IMR-90 (cell line): ENCODE data around the gene TAF6L. TPM values are rescaled to one million over a fixed set of nuclear protein-coding genes. Genes with fewer than 3 reads are reported as not detected.

ENCODE experiments used
- ATAC-seq: fragments of 200-7000 bp; cut with Tn5 transposase; 2 replicates; pipeline ENCODE4 v1.9.1; 2020; ENCODE audit warnings: low read depth, mild to moderate bottlenecking, moderate library complexity
- BruUV-seq: library from RNA; stranded (reverse); fragments of 400-500 nt; replicated peaks from 2 replicates; lab custom pipeline; 2021; lab: Mats Ljungman, UMichigan
- CTCF ChIA-PET: fragments of 300-600 bp; formaldehyde crosslinking; extraction: SDS; loops from one replicate; lab custom pipeline; 2021; ENCODE audit warnings: antibody characterized with exemption; lab: Yijun Ruan, JAX
- POLR2A ChIA-PET: fragments of 300-600 bp; sonication (Branson Sonifier 250); formaldehyde crosslinking; loops from one replicate; lab custom pipeline; 2022; ENCODE audit warnings: antibody characterized with exemption; ENCODE audit not compliant: unreplicated experiment; lab: Charles Lee
- DNase-seq: peaks from one replicate; pipeline ENCODE4 v3.0.0; 2013
- H2AFZ ChIP-seq: replicated peaks from 2 replicates; pipeline ENCODE3; 2013; ENCODE audit warnings: low read length, mild to moderate bottlenecking; ENCODE audit not compliant: poor library complexity
- H2AK5ac ChIP-seq: 2 replicates; pipeline ENCODE4 v1.6.1; 2013; ENCODE audit warnings: low read depth, low read length, inconsistent platforms
- H2AK9ac ChIP-seq: replicated peaks from 2 replicates; pipeline ENCODE3; 2013; ENCODE audit warnings: mild to moderate bottlenecking, low read depth, low read length, moderate library complexity; ENCODE audit not compliant: poor library complexity
- H2BK120ac ChIP-seq: 2 replicates; pipeline ENCODE4 v1.6.1; 2013; ENCODE audit warnings: low read depth, low read length, inconsistent platforms
- H2BK15ac ChIP-seq: 3 replicates; pipeline ENCODE4 v1.6.1; 2013; ENCODE audit warnings: low read depth, low read length, inconsistent platforms
- H2BK20ac ChIP-seq: 2 replicates; pipeline ENCODE4 v1.6.1; 2013; ENCODE audit warnings: low read depth, mild to moderate bottlenecking, inconsistent platforms, low read length, moderate library complexity
- H2BK5ac ChIP-seq: 2 replicates; pipeline ENCODE4 v1.6.1; 2013; ENCODE audit warnings: mild to moderate bottlenecking, low read depth, low read length, inconsistent platforms; ENCODE audit not compliant: poor library complexity, severe bottlenecking
- H3K14ac ChIP-seq: replicated peaks from 2 replicates; pipeline ENCODE4 v1.6.1; 2013; ENCODE audit warnings: low read depth, low read length, inconsistent platforms
- H3K18ac ChIP-seq: 2 replicates; pipeline ENCODE4 v1.6.1; 2013; ENCODE audit warnings: low read depth, low read length, control low read depth
- H3K23ac ChIP-seq: 2 replicates; pipeline ENCODE4 v1.6.1; 2013; ENCODE audit warnings: low read depth, low read length, inconsistent platforms
- H3K27ac ChIP-seq: 2 replicates; pipeline ENCODE4 v1.5.1; 2013; ENCODE audit warnings: mild to moderate bottlenecking, control low read depth, low read length; ENCODE audit not compliant: insufficient read depth
- H3K27me3 ChIP-seq: 2 replicates; pipeline ENCODE4 v1.6.1; 2013; ENCODE audit warnings: low read length; ENCODE audit not compliant: control insufficient read depth, insufficient read depth
- H3K36me3 ChIP-seq: 2 replicates; pipeline ENCODE4 v1.6.1; 2013; ENCODE audit warnings: low read length, mixed read lengths; ENCODE audit not compliant: control insufficient read depth, insufficient read depth
- H3K4ac ChIP-seq: 2 replicates; pipeline ENCODE4 v1.6.1; 2013; ENCODE audit warnings: low read depth, low read length, inconsistent platforms
- H3K4me1 ChIP-seq: 2 replicates; pipeline ENCODE4 v1.6.1; 2013; ENCODE audit warnings: low read length, mixed read lengths; ENCODE audit not compliant: control insufficient read depth, insufficient read depth
- H3K4me2 ChIP-seq: 2 replicates; pipeline ENCODE4 v1.6.1; 2013; ENCODE audit warnings: low read depth, mild to moderate bottlenecking, control low read depth, low read length, moderate library complexity
- H3K4me3 ChIP-seq: 2 replicates; pipeline ENCODE4 v1.5.1; 2013; ENCODE audit warnings: low read depth, mild to moderate bottlenecking, control low read depth, low read length, moderate library complexity; ENCODE audit not compliant: insufficient read depth
- H3K56ac ChIP-seq: 2 replicates; pipeline ENCODE4 v1.6.1; 2013; ENCODE audit warnings: low read length, inconsistent platforms; ENCODE audit not compliant: insufficient read depth; ENCODE audit errors: extremely low read depth
- H3K79me1 ChIP-seq, 2 experiments: 2 replicates each; pipeline ENCODE4 v1.6.1; 2013; ENCODE audit warnings: low read length in 2 of 2, inconsistent platforms in 1 of 2, low read depth in 1 of 2
- H3K9ac ChIP-seq: 2 replicates; pipeline ENCODE4 v1.6.1; 2013; ENCODE audit warnings: low read depth, low read length, control low read depth
- H3K9me1 ChIP-seq: 2 replicates; pipeline ENCODE4 v1.6.1; 2013; ENCODE audit warnings: low read length, inconsistent platforms; ENCODE audit not compliant: insufficient read depth
- H3K9me3 ChIP-seq: 2 replicates; pipeline ENCODE4 v1.6.1; 2013; ENCODE audit warnings: low read length; ENCODE audit not compliant: control insufficient read depth, insufficient read depth
- H4K20me1 ChIP-seq: 2 replicates; pipeline ENCODE4 v1.6.1; 2013; ENCODE audit warnings: low read length, inconsistent platforms; ENCODE audit not compliant: insufficient read depth
- H4K5ac ChIP-seq: 2 replicates; pipeline ENCODE4 v1.6.1; 2013; ENCODE audit warnings: mild to moderate bottlenecking, low read depth, low read length, control low read depth
- H4K8ac ChIP-seq, 2 experiments: 2 replicates each; pipeline ENCODE4 v1.6.1; 2013; ENCODE audit warnings: low read depth in 2 of 2, low read length in 2 of 2, control low read depth in 1 of 2, inconsistent platforms in 1 of 2
- H4K91ac ChIP-seq: 2 replicates; pipeline ENCODE4 v1.6.1; 2013; ENCODE audit warnings: low read depth, low read length, inconsistent platforms; ENCODE audit not compliant: insufficient read depth
- CHD1 ChIP-seq: IDR thresholded peaks from 2 replicates; pipeline ENCODE4 v1.6.1; 2012; ENCODE audit warnings: low read depth, low read length, improper control_type of control experiment
- MAFK ChIP-seq: IDR thresholded peaks from 2 replicates; pipeline ENCODE4 v1.6.1; 2012; ENCODE audit warnings: low read depth, low read length, improper control_type of control experiment
- NFE2L2 ChIP-seq: fragments of 150-350 bp; IDR thresholded peaks from 2 replicates; pipeline ENCODE4 v1.6.1; 2016; ENCODE audit warnings: low read depth, mild to moderate bottlenecking, low read length
- RAD21 ChIP-seq: IDR thresholded peaks from 2 replicates; pipeline ENCODE4 v1.6.1; 2012; ENCODE audit warnings: low read length, improper control_type of control experiment
- WGBS, 2 experiments: methylation state at CpG; one replicate each; pipeline versions ENCODE4 v1.1.5 to v1.1.7; 2013; ENCODE audit warnings: missing lambda C conversion rate in 2 of 2; ENCODE audit not compliant: insufficient read length in 1 of 2; ENCODE audit errors: extremely low coverage in 2 of 2; 5-methylcytosine and 5-hydroxymethylcytosine counted together
- dilution Hi-C: fragments of 300-500 bp; cut with HindIII; formaldehyde crosslinking; loops from one replicate; pipeline ENCODE4 v1.14.3; 2018; ENCODE audit warnings: low sequenced_read_pairs; ENCODE audit not compliant: unreplicated experiment
- in situ Hi-C: fragments of 300-500 bp; cut with MboI; formaldehyde crosslinking; loops from 3 replicates; pipeline ENCODE4 v1.14.3; 2019; ENCODE audit warnings: low sequenced_read_pairs, inconsistent platforms, mixed read lengths
- intact Hi-C: fragments of 100-400 bp; cut with micrococcal nuclease; formaldehyde crosslinking; loops from 2 replicates; pipeline ENCODE4 v1.10.0; 2022
- polyA plus RNA-seq, 3 experiments: library from polyadenylated mRNA; depleted of rRNA; stranded (reverse); fragments of >200 nt; gene quantifications; 2 replicates each; pipeline ENCODE4 v1.2.3, GENCODE V29; 2012; ENCODE audit warnings: low replicate concordance in 1 of 3
- total RNA-seq: library from RNA; depleted of rRNA; stranded (reverse); fragments of >200 nt; gene quantifications from 2 replicates; pipeline ENCODE4 v1.2.3, GENCODE V29; 2012

Gene TAF6L
- total and polyA plus RNA-seq, 2 of the 4 experiments (the other 2 are of a cell fraction): 9.5 to 13.5 TPM

GRCh38 chr11:62777389-62777788 lies 6.2 kb downstream of the TAF6L start:
- no peak overlapping the region for H3K4me3 ChIP-seq
- ATAC-seq (no peak), DNase-seq (no peak)
- ChIA-PET POLR2A (no interaction called here), CTCF (no interaction called here)
- H4K8ac ChIP-seq: no peak overlapping the region
- H2BK5ac ChIP-seq: no peak overlapping the region
- no peak overlapping the region for H2BK15ac ChIP-seq
- no peaks in the 10 kb centered on the region for H3K4me1 ChIP-seq
- no peak overlapping the region for H3K4ac ChIP-seq
- no peak overlapping the region for H3K9ac ChIP-seq
- no peak overlapping the region for H4K5ac ChIP-seq
- intact Hi-C loops (no loop called here), dilution Hi-C loops (no loop called here), in situ Hi-C loops (no loop called here)
- H3K79me1 ChIP-seq: peaks cover 2 to 16% of the 10 kb centered on the region in 2 experiments; a peak in 3 of 4 replicates
- H2BK20ac ChIP-seq: no peak overlapping the region
- no TSS peak for BruUV-seq
- no peaks in the 10 kb centered on the region for H3K9me1 ChIP-seq
- H4K20me1 ChIP-seq: no peaks in the 10 kb centered on the region
- no peak overlapping the region for H3K4me2 ChIP-seq
- no peak overlapping the region for H2AFZ ChIP-seq
- no peak overlapping the region for H2BK120ac ChIP-seq
- H3K36me3 ChIP-seq: peaks cover 35% of the 10 kb centered on the region
- H3K27ac ChIP-seq: no peak overlapping the region
- no peak overlapping the region for H3K56ac ChIP-seq
- H2AK5ac ChIP-seq: no peak overlapping the region
- TF ChIP-seq NFE2L2 (no peak), CHD1 (no peak), MAFK (no peak), RAD21 (no peak)
- no peaks in the 10 kb centered on the region for H3K9me3 ChIP-seq
- H2AK9ac ChIP-seq: no peak overlapping the region
- no peak overlapping the region for H3K18ac ChIP-seq
- no peak overlapping the region for H4K91ac ChIP-seq
- H3K14ac ChIP-seq: no peak overlapping the region
- no CpG with 5 or more reads among the region's 2 CpGs for WGBS, 2 experiments
- no peak overlapping the region for H3K23ac ChIP-seq
- no peaks in the 10 kb centered on the region for H3K27me3 ChIP-seq
